ENCODE data around the gene METTL9. TPM values are rescaled to one million over a fixed set of nuclear protein-coding genes. Genes with fewer than 3 reads are reported as not detected.

Gene METTL9
- total and polyA plus RNA-seq, 2 of the 4 experiments (the other 2 are of a cell fraction): 54.8 to 95.5 TPM

- no peak overlapping the region for H2AK9ac ChIP-seq (replicated peaks; ENCODE audit: low read depth, low read length, poor library complexity)
- peaks cover 25 to 53% of the 10 kb centered on the region in 2 experiments for H3K79me1 ChIP-seq (ENCODE audit: low read depth in 1 of 2, low read length in 2 of 2)
- no peak overlapping the region for H3K4me2 ChIP-seq (ENCODE audit: low read depth, low read length)
- peaks cover 9% of the 10 kb centered on the region; the same call in 1 of the 2 replicates for H4K20me1 ChIP-seq (ENCODE audit: insufficient read depth, low read length)
- intact Hi-C loops (cut with micrococcal nuclease) (no loop called here), in situ Hi-C loops (cut with MboI; ENCODE audit: low sequenced_read_pairs) (no loop called here), dilution Hi-C loops (cut with HindIII; ENCODE audit: low sequenced_read_pairs, unreplicated experiment) (no loop called here)
- H3K4me3 ChIP-seq (ENCODE audit: insufficient read depth, low read depth, low read length): no peak overlapping the region
- H3K23ac ChIP-seq (ENCODE audit: low read depth, low read length): no peak overlapping the region
- H3K36me3 ChIP-seq (ENCODE audit: control insufficient read depth, insufficient read depth, low read length): peaks cover 5% of the 10 kb centered on the region
- ChIA-PET POLR2A (ENCODE audit: unreplicated experiment) (interaction anchor here (0.6 kb wide), 1 partner anchor 1278 kb away, joined by 9 read pairs; no protein-coding TSS in a partner anchor), CTCF (interaction anchor here (2.2 kb wide), 1 partner anchor 10 kb away, joined by 19 read pairs; no protein-coding TSS in a partner anchor)
- no peaks in the 10 kb centered on the region; the same call in 1 of the 2 replicates for H3K9me1 ChIP-seq (ENCODE audit: insufficient read depth, low read length)
- no peak overlapping the region for H3K9ac ChIP-seq (ENCODE audit: low read depth, low read length)
- 0 out of 2 replicates have a peak, but pooled peaks cover 2% of the 10 kb centered on the region for H3K4me1 ChIP-seq (ENCODE audit: control insufficient read depth, insufficient read depth, low read length)
- no peak overlapping the region for H3K4ac ChIP-seq (ENCODE audit: low read depth, low read length)
- no peak overlapping the region for H2AK5ac ChIP-seq (ENCODE audit: low read depth, low read length)
- no peak overlapping the region for H2BK15ac ChIP-seq (ENCODE audit: low read depth, low read length)
- 97% methylated on average over 4 of the region's 18 CpGs; no CpG with 5 or more reads in 1 of the 2 experiments for WGBS, 2 experiments (ENCODE audit: extremely low coverage in 2 of 2, insufficient read length in 1 of 2)
- no peak overlapping the region for H2BK5ac ChIP-seq (ENCODE audit: low read depth, low read length, poor library complexity, severe bottlenecking)
- H4K8ac ChIP-seq (ENCODE audit: low read depth in 2 of 2, low read length in 2 of 2): no peak overlapping the region
- no peak overlapping the region for H3K14ac ChIP-seq (replicated peaks; ENCODE audit: low read depth, low read length)
- no peak overlapping the region for H3K27ac ChIP-seq (ENCODE audit: insufficient read depth, low read length)
- DNase-seq (no peak), ATAC-seq (ENCODE audit: low read depth) (no peak)
- no peak overlapping the region for H4K91ac ChIP-seq (ENCODE audit: insufficient read depth, low read depth, low read length)
- H3K56ac ChIP-seq (ENCODE audit: extremely low read depth, insufficient read depth, low read length): no peak overlapping the region
- no TSS peak for BruUV-seq (replicated peaks)
- no peak overlapping the region for H3K18ac ChIP-seq (ENCODE audit: low read depth, low read length)
- no peak overlapping the region for H2AFZ ChIP-seq (replicated peaks; ENCODE audit: low read length, poor library complexity)
- H3K27me3 ChIP-seq (ENCODE audit: control insufficient read depth, insufficient read depth, low read length): no peaks in the 10 kb centered on the region
- 0 out of 2 replicates have a peak overlapping the region, but pooled peaks have one; percentile 38 for H4K5ac ChIP-seq (ENCODE audit: low read depth, low read length)
- H2BK120ac ChIP-seq (ENCODE audit: low read depth, low read length): no peak overlapping the region
- no peaks in the 10 kb centered on the region for H3K9me3 ChIP-seq (ENCODE audit: control insufficient read depth, insufficient read depth, low read length)
- no peak overlapping the region for H2BK20ac ChIP-seq (ENCODE audit: low read depth, low read length)
- no peak for TF ChIP-seq RFX5 (IDR thresholded peaks at IDR 0.05; ENCODE audit: low read depth, low read length)
- TF ChIP-seq POLR2A (IDR thresholded peaks at IDR 0.05; ENCODE audit: low read depth, low read length): no peak
- no peak for TF ChIP-seq CEBPB (IDR thresholded peaks at IDR 0.05; ENCODE audit: low read depth, low read length)
- TF ChIP-seq FOS (IDR thresholded peaks at IDR 0.05; ENCODE audit: low read depth, low read length): no peak
- TF ChIP-seq NFE2L2 (IDR thresholded peaks at IDR 0.05; ENCODE audit: low read depth, low read length): no peak
- TF ChIP-seq, protein P1, sequence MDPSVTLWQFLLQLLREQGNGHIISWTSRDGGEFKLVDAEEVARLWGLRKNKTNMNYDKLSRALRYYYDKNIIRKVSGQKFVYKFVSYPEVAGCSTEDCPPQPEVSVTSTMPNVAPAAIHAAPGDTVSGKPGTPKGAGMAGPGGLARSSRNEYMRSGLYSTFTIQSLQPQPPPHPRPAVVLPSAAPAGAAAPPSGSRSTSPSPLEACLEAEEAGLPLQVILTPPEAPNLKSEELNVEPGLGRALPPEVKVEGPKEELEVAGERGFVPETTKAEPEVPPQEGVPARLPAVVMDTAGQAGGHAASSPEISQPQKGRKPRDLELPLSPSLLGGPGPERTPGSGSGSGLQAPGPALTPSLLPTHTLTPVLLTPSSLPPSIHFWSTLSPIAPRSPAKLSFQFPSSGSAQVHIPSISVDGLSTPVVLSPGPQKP (IDR thresholded peaks at IDR 0.05; ENCODE audit: borderline replicate concordance, low read depth, low read length): no peak
- no peak for TF ChIP-seq MXI1 (IDR thresholded peaks at IDR 0.05; ENCODE audit: borderline replicate concordance, low read depth, low read length)
- no peak for TF ChIP-seq MAZ (IDR thresholded peaks at IDR 0.05; ENCODE audit: borderline replicate concordance, low read depth, low read length)
- no peak for TF ChIP-seq CHD1 (IDR thresholded peaks at IDR 0.05; ENCODE audit: low read depth, low read length)
- no peak for TF ChIP-seq RCOR1 (IDR thresholded peaks at IDR 0.05; ENCODE audit: insufficient replicate concordance, low read length)
- TF ChIP-seq BHLHE40 (IDR thresholded peaks at IDR 0.05; ENCODE audit: low read depth, low read length): no peak
- no peak for TF ChIP-seq SMC3 (IDR thresholded peaks at IDR 0.05; ENCODE audit: low read depth, low read length)
- no peak for TF ChIP-seq MAFK (IDR thresholded peaks at IDR 0.05; ENCODE audit: low read depth, low read length)
- TF ChIP-seq RAD21 (IDR thresholded peaks at IDR 0.05; ENCODE audit: low read length): no peak
- TF ChIP-seq USF2 (IDR thresholded peaks at IDR 0.05; ENCODE audit: low read depth, low read length): no peak
These were observed 47.6 kb downstream of the METTL9 start for GRCh38 chr16:21646721-21647561.
